K562 (cell line): ENCODE data around the gene HSD17B2. TPM values are rescaled to one million over a fixed set of nuclear protein-coding genes. Genes with fewer than 3 reads are reported as not detected.

Source experiments
- ATAC-seq: fragments of 200-7000 bp; cut with Tn5 transposase; 3 replicates; pipeline ENCODE4 v1.9.1; 2020; ENCODE audit warnings: moderate library complexity
- BruUV-seq: library from RNA; stranded (reverse); fragments of 400-500 nt; replicated peaks from 2 replicates; lab custom pipeline; 2021; lab: Mats Ljungman, UMichigan
- CTCF ChIA-PET: fragments of 300-600 bp; formaldehyde crosslinking; extraction: SDS; loops from one replicate; lab custom pipeline; 2021; ENCODE audit warnings: low intra/inter-chr PET ratio; lab: Yijun Ruan, JAX
- POLR2A ChIA-PET: fragments of 300-600, 350-650 bp; sonication (Branson Sonifier 250); formaldehyde crosslinking; extraction: SDS; loops from one replicate; lab custom pipeline; 2021; ENCODE audit warnings: antibody characterized with exemption, inconsistent platforms; lab: Yijun Ruan, JAX
- DNase-seq, 4 experiments: peaks; one replicate each; pipeline versions ENCODE4 v3.0.0 to v3.0.0-alpha.2; 2011 to 2018; ENCODE audit warnings: low spot score in 3 of 4, mixed read lengths in 3 of 4; ENCODE audit errors: extremely low read depth in 1 of 4
- FAIRE-seq: peaks from 2 replicates; lab custom pipeline; 2011; peaks lifted over from hg19 to GRCh38; lab: Jason Lieb, UNC
- H2AFZ ChIP-seq: 2 replicates; pipeline ENCODE4 v1.6.0; 2011; ENCODE audit warnings: low read depth, low read length, control low read depth, inconsistent platforms
- H3K27ac ChIP-seq: fragments of 200-600 bp; 3 replicates; pipeline ENCODE4 v1.8.0; 2011; ENCODE audit warnings: low read depth, mild to moderate bottlenecking, control low read depth, inconsistent platforms, low read length, moderate library complexity, mixed read lengths; ENCODE audit errors: extremely low read depth
- H3K27me3 ChIP-seq, 2 experiments: fragments of 300-600 bp in 1 of 2; 2 replicates in 1 of 2; 3 replicates in 1 of 2; pipeline versions ENCODE4 v1.6.0 to v1.8.0; 2011; ENCODE audit warnings: inconsistent platforms in 2 of 2, low read length in 2 of 2, mild to moderate bottlenecking in 1 of 2, mixed read lengths in 1 of 2, moderate library complexity in 1 of 2; ENCODE audit not compliant: control insufficient read depth in 2 of 2, insufficient read depth in 2 of 2
- H3K36me3 ChIP-seq: fragments of 300-600 bp; 3 replicates; pipeline ENCODE4 v1.8.0; 2011; ENCODE audit warnings: mild to moderate bottlenecking, low read length, inconsistent platforms; ENCODE audit not compliant: control insufficient read depth, insufficient read depth
- H3K4me1 ChIP-seq, 2 experiments: fragments of 200-600 bp in 1 of 2; replicated peaks in 1 of 2; 2 replicates in 1 of 2; 3 replicates in 1 of 2; pipeline versions ENCODE4 v1.5.1 to v1.8.0; 2011; ENCODE audit warnings: inconsistent platforms in 2 of 2, low read length in 2 of 2, mild to moderate bottlenecking in 1 of 2, mixed read lengths in 1 of 2, moderate library complexity in 1 of 2; ENCODE audit not compliant: control insufficient read depth in 2 of 2, insufficient read depth in 2 of 2
- H3K4me2 ChIP-seq: 2 replicates; pipeline ENCODE4 v1.6.1; 2011; ENCODE audit warnings: low read length, control low read depth, inconsistent platforms, mixed read lengths; ENCODE audit not compliant: insufficient read depth
- H3K4me3 ChIP-seq: fragments of 200-600 bp; sonication (generic), shearing (Covaris generic); 2 replicates; pipeline ENCODE4 v1.5.1; 2016; ENCODE audit warnings: control low read depth, inconsistent platforms
- H3K79me2 ChIP-seq: fragments of 200-600 bp; 3 replicates; pipeline ENCODE4 v1.8.0; 2011; ENCODE audit warnings: low read length, inconsistent platforms; ENCODE audit not compliant: control insufficient read depth, insufficient read depth
- H3K9ac ChIP-seq, 2 experiments: 2 replicates each; pipeline versions ENCODE4 v1.6.0 to v1.6.1; 2011; ENCODE audit warnings: low read depth in 2 of 2, low read length in 2 of 2, control low read depth in 1 of 2, inconsistent platforms in 1 of 2, mild to moderate bottlenecking in 1 of 2, mixed read lengths in 1 of 2; ENCODE audit not compliant: insufficient read depth in 1 of 2
- H3K9me1 ChIP-seq: one replicate; pipeline ENCODE4 v1.6.0; 2011; ENCODE audit warnings: inconsistent platforms, mild to moderate bottlenecking, low read length, moderate library complexity; ENCODE audit not compliant: control insufficient read depth, insufficient read depth
- H3K9me3 ChIP-seq: replicated peaks from 2 replicates; pipeline ENCODE4 v1.5.1; 2011; ENCODE audit warnings: low read depth, low read length, inconsistent platforms; ENCODE audit not compliant: control insufficient read depth, insufficient read depth
- H4K20me1 ChIP-seq: replicated peaks from 2 replicates; pipeline ENCODE4 v1.6.1; 2011; ENCODE audit warnings: low read length, inconsistent platforms, mixed read lengths; ENCODE audit not compliant: control insufficient read depth, insufficient read depth
- CSDE1 ChIP-seq, 2 experiments: fragments of 450-650 bp; IDR thresholded peaks; 2 replicates each; pipeline ENCODE4 v1.6.1; 2016; ENCODE audit warnings: mild to moderate bottlenecking in 1 of 2
- CTCF ChIP-seq, 3 experiments: IDR thresholded peaks in 2 of 3; conservative IDR thresholded peaks in 1 of 3; 2 replicates each; pipeline ENCODE4 v1.5.1; 2011 to 2012; ENCODE audit warnings: low read length in 3 of 3, mild to moderate bottlenecking in 3 of 3, control low read depth in 2 of 3, improper control_type of control experiment in 1 of 3, inconsistent platforms in 1 of 3, low read depth in 1 of 3, mixed read lengths in 1 of 3, moderate library complexity in 1 of 3; ENCODE audit not compliant: insufficient read depth in 2 of 3
- FOXP4 ChIP-seq: sonication (generic); formaldehyde crosslinking; IDR thresholded peaks from 2 replicates; pipeline ENCODE4 v1.8.0; 2022; ENCODE audit warnings: mild to moderate bottlenecking, missing genetic modification reagents, borderline replicate concordance
- HNRNPLL ChIP-seq: fragments of 200-400 bp; formaldehyde crosslinking; IDR thresholded peaks from 2 replicates; pipeline ENCODE4 v1.6.1; 2017; ENCODE audit warnings: low read length, low read depth, mild to moderate bottlenecking; ENCODE audit not compliant: poor library complexity, severe bottlenecking
- MTA2 ChIP-seq: fragments of 450-650 bp; IDR thresholded peaks from 2 replicates; pipeline ENCODE4 v1.6.1; 2016; ENCODE audit warnings: low read depth
- RBM25 ChIP-seq: fragments of 200-400 bp; formaldehyde crosslinking; IDR thresholded peaks from 2 replicates; pipeline ENCODE4 v1.6.1; 2018; ENCODE audit warnings: low read length, low read depth, moderate library complexity; ENCODE audit not compliant: severe bottlenecking
- SFPQ ChIP-seq: fragments of 200-400 bp; formaldehyde crosslinking; IDR thresholded peaks from 2 replicates; pipeline ENCODE4 v1.6.1; 2017; ENCODE audit warnings: mild to moderate bottlenecking, low read depth, low read length, moderate library complexity
- STAT6 ChIP-seq: sonication (generic); formaldehyde crosslinking; IDR thresholded peaks from 2 replicates; pipeline ENCODE4 v1.8.1; 2023; ENCODE audit warnings: mild to moderate bottlenecking, missing genetic modification reagents
- TFAM ChIP-seq: fragments of 250-450 bp; sonication (Bioruptor Pico); conservative IDR thresholded peaks from 2 replicates; pipeline ENCODE4 v1.5.0; 2021; ENCODE audit warnings: mild to moderate bottlenecking, moderate library complexity
- WGBS: fragments of 100-300 bp; shearing (Covaris generic); methylation state at CpG from one replicate; pipeline ENCODE4 v1.1.6; 2016; ENCODE audit warnings: low coverage, mixed read lengths; ENCODE audit not compliant: insufficient coverage; ENCODE audit errors: missing lambda C conversion rate; 5-methylcytosine and 5-hydroxymethylcytosine counted together
- in situ Hi-C: fragments of 300-500 bp; cut with MboI; formaldehyde crosslinking; loops from 4 replicates; pipeline ENCODE4 v1.15.0; 2018; ENCODE audit warnings: inconsistent platforms, mixed read lengths
- intact Hi-C: fragments of 100-400 bp; cut with micrococcal nuclease; formaldehyde crosslinking; loops from 2 replicates; pipeline ENCODE4 v1.14.2; 2022
- polyA plus RNA-seq, 8 experiments: library from polyadenylated mRNA; depleted of rRNA in 4 of 8; stranded (reverse) in 5 of 8; unstranded in 3 of 8; fragments of >200 nt; fragmentation: Nextera tagmentation in 2 of 8; fragmentation: Illumina TruSeq in 1 of 8; extraction: Ambion mirVana in 2 of 8; extraction: Trizol in 1 of 8; gene quantifications; 2 replicates each; pipeline versions ENCODE4 v1.2.1 to v1.2.3, GENCODE V29; 2011 to 2014; ENCODE audit warnings: inconsistent platforms in 1 of 8, missing spikeins in 1 of 8
- total RNA-seq, 7 experiments: library from RNA; depleted of rRNA in 6 of 7; stranded (reverse); fragments of >200 nt in 6 of 7; fragmentation: Illumina TruSeq in 2 of 7; extraction: Trizol in 2 of 7; gene quantifications; 2 replicates each; pipeline versions ENCODE4 v1.2.1 to v1.2.3, GENCODE V29; 2011 to 2021; ENCODE audit warnings: low replicate concordance in 1 of 7

The HSD17B2 gene
- total and polyA plus RNA-seq, 9 of the 15 experiments (the other 6 are each of a cell fraction or from before 2014, with no cell fraction given), result not detected

GRCh38 chr16:81987706-81988105, 47.3 kb upstream of the HSD17B2 start:
- DNase-seq, result no peak
- Histone ChIP-seq H3K79me2 (no peaks in the 10 kb centered on the region), H3K27ac (no peak overlapping the region), H3K27me3 (peaks cover 3 to 9% of the 10 kb centered on the region in 2 experiments; a peak in 3 of 5 replicates), H3K9me3 (no peaks in the 10 kb centered on the region), H3K9me1 (no peaks in the 10 kb centered on the region), H2AFZ (no peak overlapping the region), H4K20me1 (no peaks in the 10 kb centered on the region), H3K9ac (no peak overlapping the region), H3K4me2 (no peak overlapping the region), H3K4me1 (no peaks in the 10 kb centered on the region), H3K4me3 (no peak overlapping the region), H3K36me3 (no peaks in the 10 kb centered on the region)
- BruUV-seq, result no TSS peak
- FAIRE-seq, result no peak
- 0% methylated on average over 5 of the region's 5 CpGs for WGBS
- POLR2A ChIA-PET, result interaction anchor here (0.6 to 1.4 kb wide), 3 partner anchors 9 to 575 kb away, joined by 3 to 5 read pairs (median 3); no protein-coding TSS in a partner anchor
- CTCF ChIA-PET, result no interaction called here
- ATAC-seq, result no peak
- in situ Hi-C loops (no loop called here), intact Hi-C loops (no loop called here)
- TF ChIP-seq CTCF (IDR thresholded peaks at IDR 0.05 in 2 of 3, conservative IDR thresholded peaks at IDR 0.05 in 1 of 3; ENCODE audit: insufficient read depth in 2 of 3, low read depth in 1 of 3, low read length in 3 of 3) (no peak), RBM25 (no peak), MTA2 (no peak), TFAM (CRISPR knock-in tag) (no peak), SFPQ (no peak), HNRNPLL (no peak), CSDE1 (IDR thresholded peaks at IDR 0.05) (no peak), STAT6 (CRISPR knock-in tag) (no peak), FOXP4 (no peak)
